ENCODE data around the gene USP34. TPM values are rescaled to one million over a fixed set of nuclear protein-coding genes. Genes with fewer than 3 reads are reported as not detected.

The USP34 gene
- total and polyA plus RNA-seq, 9 of the 15 experiments (the other 6 are each of a cell fraction or from before 2014, with no cell fraction given): 19.8 to 108 (median 67.8) TPM

GRCh38 chr2:61252031-61252430 lies 218.9 kb downstream of the USP34 start:
- in situ Hi-C loops (cut with MboI): no loop called here
- Histone ChIP-seq H4K20me1 (replicated peaks; ENCODE audit: control insufficient read depth, insufficient read depth, low read length) (no peaks in the 10 kb centered on the region), H3K27me3 (ENCODE audit: control insufficient read depth in 2 of 2, insufficient read depth in 2 of 2, low read length in 2 of 2) (no peaks in the 10 kb centered on the region), H3K79me2 (ENCODE audit: control insufficient read depth, insufficient read depth, low read length) (no peaks in the 10 kb centered on the region), H3K36me3 (ENCODE audit: control insufficient read depth, insufficient read depth, low read length) (peaks cover 87% of the 10 kb centered on the region), H3K9me1 (ENCODE audit: control insufficient read depth, insufficient read depth, low read length) (no peaks in the 10 kb centered on the region), H3K27ac (ENCODE audit: extremely low read depth, low read depth, low read length) (no peak overlapping the region), H3K4me1 (replicated peaks in 1 of 2; ENCODE audit: control insufficient read depth in 2 of 2, insufficient read depth in 2 of 2, low read length in 2 of 2) (peaks cover 0 to 11% of the 10 kb centered on the region in 2 experiments; a peak in 2 of 5 replicates), H3K4me2 (ENCODE audit: insufficient read depth, low read length) (no peak overlapping the region), H3K4me3 (no peak overlapping the region), H2AFZ (ENCODE audit: low read depth, low read length) (no peak overlapping the region), H3K9ac (ENCODE audit: insufficient read depth in 1 of 2, low read depth in 2 of 2, low read length in 2 of 2) (no peak overlapping the region), H3K9me3 (replicated peaks; ENCODE audit: control insufficient read depth, insufficient read depth, low read depth, low read length) (no peaks in the 10 kb centered on the region)
- no peak for TF ChIP-seq ELF2 (CRISPR knock-in tag; IDR thresholded peaks at IDR 0.05)
- TF ChIP-seq ZBTB7A (IDR thresholded peaks at IDR 0.05; ENCODE audit: borderline replicate concordance, control insufficient read depth, low read depth, low read length): no peak
- TF ChIP-seq RNF2 (IDR thresholded peaks at IDR 0.05): no peak
- TF ChIP-seq FOXJ2 (tag; IDR thresholded peaks at IDR 0.05): no peak
- TF ChIP-seq ETV6 (IDR thresholded peaks at IDR 0.05; ENCODE audit: borderline replicate concordance in 1 of 2, low read depth in 2 of 2, low read length in 1 of 2): no peak
- TF ChIP-seq ETV6 (CRISPR knock-in tag; IDR thresholded peaks at IDR 0.05; ENCODE audit: borderline replicate concordance): no peak
- no peak for TF ChIP-seq WHSC1 (IDR thresholded peaks at IDR 0.05; ENCODE audit: low read length)
- TF ChIP-seq ZNF174 (CRISPR knock-in tag; IDR thresholded peaks at IDR 0.05): no peak
- no peak for TF ChIP-seq SRF (CRISPR knock-in tag; IDR thresholded peaks at IDR 0.05)
- TF ChIP-seq POLR2AphosphoS2 (IDR thresholded peaks at IDR 0.05; ENCODE audit: low read length): no peak
- no peak for TF ChIP-seq ZNF133 (CRISPR knock-in tag; IDR thresholded peaks at IDR 0.05)
- TF ChIP-seq GTF2E2 (tag; IDR thresholded peaks at IDR 0.05): no peak
- no peak for TF ChIP-seq HNRNPL (IDR thresholded peaks at IDR 0.05; ENCODE audit: low read depth, low read length)
- CTCF ChIA-PET (ENCODE audit: low intra/inter-chr PET ratio): no interaction called here
- BruUV-seq (replicated peaks): no TSS peak
- FAIRE-seq (no peak), ATAC-seq (no peak), DNase-seq (ENCODE audit: extremely low read depth in 1 of 4, low spot score in 3 of 4) (no peak)
- POLR2A ChIA-PET: interaction anchor here (1.2 kb wide), 1 partner anchor 47 kb away, joined by 3 read pairs; no protein-coding TSS in a partner anchor
- intact Hi-C loops (cut with micrococcal nuclease): no loop called here
- WGBS (ENCODE audit: insufficient coverage, low coverage, missing lambda C conversion rate): 90% methylated on average over 2 of the region's 2 CpGs

Measured in K562 (cell line).